Suprapubic skin (tissue), 3 donors: ENCODE data around the gene FRMD4B.

Experiments used
- CTCF ChIP-seq, 2 donors: fragments of 200-600 bp in 1 of 2; fragments of 450-650 bp in 1 of 2; sonication (generic) in 1 of 2; IDR thresholded peaks; one replicate each; pipeline ENCODE4 v1.5.1; 2016 to 2019; ENCODE audit warnings: antibody characterized with exemption in 2 of 2, mild to moderate bottlenecking in 1 of 2, moderate library complexity in 1 of 2
- EP300 ChIP-seq: sonication (generic); formaldehyde crosslinking; IDR thresholded peaks from one replicate; pipeline ENCODE4 v1.6.1; 2017; ENCODE audit warnings: antibody characterized with exemption
- POLR2A ChIP-seq, 2 donors: fragments of 450-650 bp; IDR thresholded peaks; one replicate each; pipeline ENCODE4 v1.6.1; 2017; ENCODE audit warnings: antibody characterized with exemption in 2 of 2, mild to moderate bottlenecking in 2 of 2, moderate library complexity in 2 of 2

- TF ChIP-seq CTCF (IDR thresholded peaks at IDR 0.05), result peak; percentile 69 to 84
- TF ChIP-seq POLR2A (IDR thresholded peaks at IDR 0.05), result no peak
- no peak for TF ChIP-seq EP300
These were observed 24.4 kb upstream of the FRMD4B start for GRCh38 chr3:69410301-69410700.
